BJ (cell line): ENCODE data around the gene GJC1. TPM values are rescaled to one million over a fixed set of nuclear protein-coding genes. Genes with fewer than 3 reads are reported as not detected.
"Not testable (repeated sequence)": the region's sequence is repeated elsewhere in the genome, so short reads cannot be mapped to it uniquely, and the experiment has no call there.

Experiments
- CTCF ChIA-PET: fragments of 350-600 bp; formaldehyde crosslinking; extraction: SDS; loops from one replicate; lab custom pipeline; 2021; ENCODE audit warnings: antibody characterized with exemption, inconsistent platforms; lab: Yijun Ruan, JAX
- POLR2A ChIA-PET: fragments of 300-600 bp; sonication (Branson Sonifier 250); formaldehyde crosslinking; extraction: SDS; loops from one replicate; lab custom pipeline; 2021; ENCODE audit warnings: antibody characterized with exemption; lab: Charles Lee
- DNase-seq: peaks from one replicate; pipeline ENCODE4 v3.0.0-alpha.2; 2011; ENCODE audit warnings: low read depth
- H3K27me3 ChIP-seq: 2 replicates; pipeline ENCODE4 v1.6.0; 2011; ENCODE audit warnings: low read length; ENCODE audit not compliant: control insufficient read depth, insufficient read depth
- H3K36me3 ChIP-seq: 2 replicates; pipeline ENCODE4 v1.5.1; 2011; ENCODE audit warnings: low read length; ENCODE audit not compliant: control insufficient read depth, insufficient read depth
- H3K4me3 ChIP-seq: 2 replicates; pipeline ENCODE4 v1.5.1; 2011; ENCODE audit warnings: low read depth, mild to moderate bottlenecking, control low read depth, low read length
- CTCF ChIP-seq: IDR thresholded peaks from 2 replicates; pipeline ENCODE4 v1.5.1; 2011; ENCODE audit warnings: low read depth, mild to moderate bottlenecking, control low read depth, inconsistent platforms, low read length, moderate library complexity; ENCODE audit not compliant: insufficient read depth
- polyA plus RNA-seq: library from polyadenylated mRNA; depleted of rRNA; stranded (reverse); fragments of >200 nt; gene quantifications from 2 replicates; pipeline ENCODE4 v1.2.3, GENCODE V29; 2011

GJC1 gene
- polyA plus RNA-seq, 1 experiment, result 26.5 TPM

- TF ChIP-seq CTCF, result no peak
- no peak for DNase-seq
- ChIA-PET POLR2A (no interaction called here), CTCF (interaction anchor here (1.1 kb wide), 1 partner anchor 19 kb away, joined by 3 read pairs; no protein-coding TSS in a partner anchor)
- Histone ChIP-seq H3K27me3 (peaks cover 11% of the 10 kb centered on the region), H3K36me3 (no peaks in the 10 kb centered on the region), H3K4me3 (no peak overlapping the region)
Measured at GRCh38 chr17:44757918-44758413, 72.1 kb downstream of the GJC1 start.

DNA sequence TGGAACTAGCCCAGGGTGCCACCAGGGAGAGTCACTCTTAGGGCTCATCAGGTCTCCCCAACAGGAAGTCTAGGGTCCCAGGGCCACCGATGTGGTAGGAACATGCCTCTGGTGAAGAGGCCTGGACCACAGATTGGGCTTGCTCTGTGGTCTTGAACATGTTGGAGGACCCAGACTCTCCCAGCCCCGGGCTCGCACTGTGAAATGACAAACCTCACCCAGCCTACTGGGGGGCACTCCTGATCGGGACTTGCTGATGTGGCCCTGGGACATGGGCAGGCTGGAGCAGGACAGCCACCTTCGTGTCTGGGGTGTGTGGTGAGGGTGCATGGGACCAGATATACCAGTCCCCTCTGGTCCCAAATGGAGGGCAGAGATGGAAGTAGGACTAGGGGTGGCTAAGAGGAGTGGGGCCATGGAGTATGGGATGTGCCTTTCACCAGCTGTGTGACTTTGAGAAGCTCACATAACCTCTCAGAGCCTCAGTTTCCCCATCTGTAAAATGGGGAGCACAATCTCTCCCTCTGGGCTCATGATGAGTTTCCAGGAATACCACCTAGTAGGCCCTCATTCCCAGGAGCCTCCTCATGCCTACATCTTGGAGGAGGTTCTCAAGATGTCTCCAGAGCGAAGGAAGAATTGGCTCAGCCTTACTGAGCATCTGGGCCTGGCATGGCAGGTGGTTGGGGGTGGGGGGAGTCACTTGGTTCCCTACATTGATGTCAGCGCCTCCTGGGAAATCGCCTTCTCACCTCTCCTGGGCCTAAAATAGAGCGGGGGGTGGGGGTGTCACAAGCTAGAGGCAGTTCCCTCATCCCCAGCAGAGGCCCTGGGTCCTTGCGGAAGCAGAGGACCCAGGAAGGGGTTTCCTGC is 72.8 kb downstream of the GJC1 start:
- CTCF ChIA-PET, result interaction anchor here (1.1 kb wide), 1 partner anchor 19 kb away, joined by 3 read pairs; no protein-coding TSS in a partner anchor
- Histone ChIP-seq H3K36me3 (no peaks in the 10 kb centered on the region), H3K27me3 (peaks cover 11% of the 10 kb centered on the region), H3K4me3 (no peak overlapping the region)
- TF ChIP-seq CTCF, result no peak
- POLR2A ChIA-PET, result no interaction called here
- no peak for DNase-seq

DNA sequence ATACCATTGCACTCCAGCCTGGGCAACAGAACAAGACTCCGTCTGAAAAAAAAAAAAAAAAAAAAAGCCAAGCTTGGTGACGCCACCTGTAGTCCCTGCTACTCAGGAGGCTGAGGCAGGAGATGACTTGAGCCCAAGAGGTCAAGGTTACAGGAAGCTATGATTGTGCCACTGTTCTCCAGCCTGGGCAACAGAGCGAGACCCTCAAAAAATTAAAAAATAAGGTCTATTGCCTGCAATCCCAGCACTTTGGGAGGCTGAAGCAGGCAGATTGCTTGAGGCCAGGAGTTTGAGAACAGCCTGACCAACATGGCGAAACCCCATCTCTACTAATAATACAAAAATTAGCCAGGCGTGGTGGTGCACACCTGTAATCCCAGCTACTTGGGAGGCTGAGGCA is 74.9 kb downstream of the GJC1 start:
- POLR2A ChIA-PET, H3K27me3 ChIP-seq, DNase-seq, H3K36me3 ChIP-seq, H3K4me3 ChIP-seq: not testable (repeated sequence)
- CTCF ChIA-PET, result interaction anchor here (0.6 to 3.5 kb wide), 3 partner anchors 20 to 83 kb away, joined by 4 to 13 read pairs (median 4); no protein-coding TSS in a partner anchor

GRCh38 chr17:44754276-44754675 is 75.8 kb downstream of the GJC1 start:
- Histone ChIP-seq H3K27me3 (peaks cover 4% of the 10 kb centered on the region; the same call in 1 of the 2 replicates), H3K36me3 (no peaks in the 10 kb centered on the region; the same call in 1 of the 2 replicates), H3K4me3 (no peak overlapping the region)
- POLR2A ChIA-PET, result no interaction called here
- no peak for TF ChIP-seq CTCF
- CTCF ChIA-PET, result interaction anchor here (0.6 to 3.5 kb wide), 4 partner anchors 9 to 83 kb away, joined by 4 to 13 read pairs (median 4); no protein-coding TSS in a partner anchor
- no peak for DNase-seq

DNA sequence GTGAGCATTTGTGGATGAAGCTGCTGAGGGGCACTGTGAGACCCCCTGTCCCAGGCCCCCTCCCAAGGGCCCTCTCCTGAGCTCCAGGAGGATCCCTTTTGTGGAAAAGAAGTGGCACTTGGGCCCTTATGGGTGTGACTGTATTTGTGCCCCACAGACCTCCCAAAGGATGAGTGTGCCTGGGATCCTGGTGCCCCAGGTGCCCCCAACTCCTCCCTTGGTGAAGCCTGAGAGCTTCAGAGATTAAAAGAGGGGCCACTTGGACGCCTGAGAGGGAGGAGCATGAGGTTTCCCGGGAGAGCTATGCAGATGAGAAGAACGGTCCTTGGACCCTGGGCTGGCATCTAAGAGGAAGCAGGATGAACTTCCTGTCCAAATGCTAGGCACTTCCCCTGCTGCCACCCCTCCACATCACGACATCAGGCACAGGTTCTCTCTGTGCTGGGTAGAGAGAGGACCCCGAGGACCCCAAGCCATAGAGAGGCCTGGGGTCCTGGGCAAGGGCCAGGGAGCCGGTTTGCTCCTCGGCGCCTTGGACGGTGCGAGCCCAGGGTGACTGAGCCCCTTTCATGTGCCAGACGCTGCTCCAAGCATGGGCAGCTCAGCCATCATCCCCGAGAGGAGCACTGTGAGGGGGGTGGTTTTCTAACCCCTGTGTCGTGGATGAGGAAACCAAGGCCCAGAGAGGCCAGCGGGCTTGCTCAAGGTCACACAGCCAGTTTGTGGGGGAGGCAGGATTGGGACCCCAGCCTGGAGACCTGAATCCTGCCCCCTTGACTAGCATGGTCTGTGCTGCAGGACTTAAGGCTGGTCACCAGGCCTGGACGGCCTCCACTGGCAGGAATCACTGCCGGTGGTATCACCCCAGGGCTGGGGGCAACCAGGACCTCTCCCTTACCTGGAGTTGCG is 76.9 kb downstream of the GJC1 start:
- POLR2A ChIA-PET, result no interaction called here
- CTCF ChIA-PET, result interaction anchor here (1.4 to 3.5 kb wide), 4 partner anchors 10 to 22 kb away, joined by 3 to 13 read pairs (median 4); no protein-coding TSS in a partner anchor
- DNase-seq, result no peak
- Histone ChIP-seq H3K4me3 (no peak overlapping the region), H3K27me3 (peaks cover 3% of the 10 kb centered on the region; the same call in 1 of the 2 replicates), H3K36me3 (peaks cover 1% of the 10 kb centered on the region; the same call in 1 of the 2 replicates)
- no peak for TF ChIP-seq CTCF
